Parietal lobe (tissue), 1 donor: ENCODE results near the gene RUBCN. TPM values are rescaled to one million over a fixed set of nuclear protein-coding genes. Genes with fewer than 3 reads are reported as not detected.

ENCODE experiments used
- total RNA-seq: library from RNA; depleted of rRNA; stranded (reverse); fragments of >200 nt; gene quantifications from one replicate; pipeline ENCODE4 v1.2.3, GENCODE V29; 2014

RUBCN gene
- 49.5 TPM for total RNA-seq

GRCh38 chr3:197736491-197737318 lies at the start of gene RUBCN:
RUBCN (minus strand) TSS chr3:197736904; CDS start chr3:197736719, 185 bp downstream.

GRCh38 chr3:197749601-197750395 lies 13.1 kb upstream of the RUBCN start, which contains the start of gene FYTTD1:
FYTTD1 (plus strand) TSS chr3:197749883; CDS start chr3:197749972, 89 bp downstream.

Other genes starting within 250 kb of the RUBCN start
- gene BDH1, start 180.9 kb downstream of the RUBCN start, total RNA-seq = 18.5 TPM
- gene FYTTD1, start 13.0 kb upstream of the RUBCN start, total RNA-seq = 60.7 TPM
- gene LRCH3, start 54.4 kb upstream of the RUBCN start, total RNA-seq = 120 TPM
- 755 TPM for gene RPL35A, start 213.3 kb upstream of the RUBCN start, total RNA-seq
- 19.7 TPM for gene LMLN, start 223.3 kb upstream of the RUBCN start, total RNA-seq